Epithelial cell of proximal tubule (primary cell): ENCODE measurements around the gene NANOS1. TPM values are rescaled to one million over a fixed set of nuclear protein-coding genes. Genes with fewer than 3 reads are reported as not detected.
A peak's percentile ranks its signal among the peaks of the same experiment; 100 is the strongest.

Experiments used
- DNase-seq: peaks from one replicate; pipeline ENCODE4 v3.0.0-alpha.2; 2011; ENCODE audit warnings: low read depth
- H3K4me3 ChIP-seq: 2 replicates; pipeline ENCODE4 v1.5.1; 2011; ENCODE audit warnings: low read depth, mild to moderate bottlenecking, low read length
- CTCF ChIP-seq: conservative IDR thresholded peaks from 2 replicates; pipeline ENCODE4 v1.5.1; 2012; ENCODE audit warnings: low read depth, mild to moderate bottlenecking, low read length
- total RNA-seq: library from RNA; depleted of rRNA; stranded (reverse); fragments of >200 nt; gene quantifications from 2 replicates; pipeline ENCODE4 v1.2.3, GENCODE V29; 2015

NANOS1 gene
- 3.9 and 8.0 TPM in 2 replicates for total RNA-seq

GRCh38 chr10:119029613-119030420 lies at the start of gene NANOS1:
NANOS1 (plus strand) TSS chr10:119029714; CDS start chr10:119029802, 88 bp downstream.
- peak within 1 kb of the TSS; percentile 43 for H3K4me3 ChIP-seq
- no peak for DNase-seq
- no peak for TF ChIP-seq CTCF

- no peak for DNase-seq
- TF ChIP-seq CTCF = no peak
Observed at GRCh38 chr10:118980135-118980865, 49.2 kb upstream of the NANOS1 start.

GRCh38 chr10:118980870-118981269 lies 48.6 kb upstream of the NANOS1 start:
- no peak overlapping the region for H3K4me3 ChIP-seq
- TF ChIP-seq CTCF = no peak
- DNase-seq = no peak

More at GRCh38 chr10:118980135-118980865, 49.2 kb upstream of the NANOS1 start:
- H3K4me3 ChIP-seq = no peak overlapping the region

GRCh38 chr10:118981946-118982345 lies 47.6 kb upstream of the NANOS1 start:
- DNase-seq = no peak
- TF ChIP-seq CTCF = no peak
- H3K4me3 ChIP-seq = no peak overlapping the region

- DNase-seq = no peak
- TF ChIP-seq CTCF = no peak
- H3K4me3 ChIP-seq = no peak overlapping the region
Observed at GRCh38 chr10:118982366-118982765, 47.1 kb upstream of the NANOS1 start.

GRCh38 chr10:118983263-118983662 lies 46.3 kb upstream of the NANOS1 start:
- DNase-seq = no peak
- no peak for TF ChIP-seq CTCF
- H3K4me3 ChIP-seq = no peak overlapping the region
